Upper lobe of left lung (tissue), 6 donors: Measurements from ENCODE around the gene ABI1. TPM values are rescaled to one million over a fixed set of nuclear protein-coding genes. Genes with fewer than 3 reads are reported as not detected.

Experiments used
- ATAC-seq, 2 donors: fragments of 200-7000 bp; cut with Tn5 transposase; one replicate each; pipeline ENCODE4 v1.9.1; 2022; ENCODE audit warnings: mild to moderate bottlenecking in 2 of 2, moderate library complexity in 2 of 2; ENCODE audit not compliant: low FRiP score in 2 of 2
- DNase-seq, 2 donors: peaks; one replicate each; pipeline ENCODE4 v3.0.0-alpha.2; 2019 to 2020
- H3K27ac ChIP-seq, 4 donors: fragments of 200-600 bp; sonication (generic); one replicate each; pipeline ENCODE4 v1.5.1; 2016 to 2019
- H3K27me3 ChIP-seq, 4 donors: fragments of 200-600 bp; sonication (generic); one replicate each; pipeline ENCODE4 v1.5.1; 2017 to 2019
- H3K36me3 ChIP-seq, 4 donors: fragments of 200-600 bp; sonication (generic); one replicate each; pipeline ENCODE4 v1.5.1; 2016 to 2019
- H3K4me1 ChIP-seq, 4 donors: fragments of 200-600 bp; sonication (generic); one replicate each; pipeline ENCODE4 v1.5.1; 2018 to 2019
- H3K4me3 ChIP-seq, 4 donors: fragments of 200-600 bp; sonication (generic); one replicate each; pipeline ENCODE4 v1.5.1; 2017 to 2019; ENCODE audit warnings: mild to moderate bottlenecking in 2 of 4, moderate library complexity in 1 of 4
- H3K9me3 ChIP-seq, 4 donors: fragments of 200-600 bp; sonication (generic); one replicate each; pipeline ENCODE4 v1.5.1; 2018 to 2019
- EP300 ChIP-seq, 4 donors: sonication (generic); formaldehyde crosslinking; IDR thresholded peaks; one replicate each; pipeline ENCODE4 v1.5.1; 2017; ENCODE audit warnings: antibody characterized with exemption in 4 of 4, control low read depth in 2 of 4
- POLR2A ChIP-seq, 4 donors: fragments of 450-650 bp; IDR thresholded peaks; one replicate each; pipeline ENCODE4 v1.5.1; 2016 to 2017; ENCODE audit warnings: antibody characterized with exemption in 4 of 4, mild to moderate bottlenecking in 2 of 4
- POLR2AphosphoS5 ChIP-seq, 2 donors: sonication (generic); formaldehyde crosslinking; IDR thresholded peaks; one replicate each; pipeline ENCODE4 v1.5.1; 2017; ENCODE audit warnings: antibody characterized with exemption in 2 of 2
- WGBS, 2 donors: methylation state at CpG; one replicate each; pipeline ENCODE4 v1.1.5; 2017 to 2018; 5-methylcytosine and 5-hydroxymethylcytosine counted together
- total RNA-seq, 6 donors: library from RNA; depleted of rRNA in 4 of 6; stranded (reverse); fragments of >200 nt in 4 of 6; gene quantifications; one replicate each; pipeline versions ENCODE4 v1.1.0 to v1.2.1, GENCODE V29; 2016 to 2021
- TF ChIP-seq, protein P1 (sequence below), 6 experiments: fragments of 450-650 bp in 4 of 6; fragments of 200-600 bp in 2 of 6; sonication (generic) in 2 of 6; IDR thresholded peaks; one replicate each; pipeline ENCODE4 v1.5.1; 2016 to 2019; ENCODE audit warnings: antibody characterized with exemption in 6 of 6
- donor health status: DM: no; HTN: no; CAD: no; lungs with moderate emphysema.
- donor health status: DM: no; HTN: yes; CAD: no; lungs with severe emphysema.

The ABI1 gene
- total RNA-seq, 6 donors from 2014 or later, result 23.5 to 57.6 (median 48.6) TPM

GRCh38 chr10:26870766-26871165 lies 10.0 kb upstream of the ABI1 start:
- Histone ChIP-seq H3K27me3 (no peaks in the 10 kb centered on the region), H3K4me1 (no peaks in the 10 kb centered on the region), H3K36me3 (no peaks in the 10 kb centered on the region), H3K9me3 (no peaks in the 10 kb centered on the region), H3K27ac (no peak overlapping the region), H3K4me3 (no peak overlapping the region)
- no peak for TF ChIP-seq POLR2AphosphoS5 (IDR thresholded peaks at IDR 0.05)
- no peak for TF ChIP-seq POLR2A (IDR thresholded peaks at IDR 0.05)
- TF ChIP-seq EP300 (IDR thresholded peaks at IDR 0.05), result no peak
- TF ChIP-seq, protein P1, sequence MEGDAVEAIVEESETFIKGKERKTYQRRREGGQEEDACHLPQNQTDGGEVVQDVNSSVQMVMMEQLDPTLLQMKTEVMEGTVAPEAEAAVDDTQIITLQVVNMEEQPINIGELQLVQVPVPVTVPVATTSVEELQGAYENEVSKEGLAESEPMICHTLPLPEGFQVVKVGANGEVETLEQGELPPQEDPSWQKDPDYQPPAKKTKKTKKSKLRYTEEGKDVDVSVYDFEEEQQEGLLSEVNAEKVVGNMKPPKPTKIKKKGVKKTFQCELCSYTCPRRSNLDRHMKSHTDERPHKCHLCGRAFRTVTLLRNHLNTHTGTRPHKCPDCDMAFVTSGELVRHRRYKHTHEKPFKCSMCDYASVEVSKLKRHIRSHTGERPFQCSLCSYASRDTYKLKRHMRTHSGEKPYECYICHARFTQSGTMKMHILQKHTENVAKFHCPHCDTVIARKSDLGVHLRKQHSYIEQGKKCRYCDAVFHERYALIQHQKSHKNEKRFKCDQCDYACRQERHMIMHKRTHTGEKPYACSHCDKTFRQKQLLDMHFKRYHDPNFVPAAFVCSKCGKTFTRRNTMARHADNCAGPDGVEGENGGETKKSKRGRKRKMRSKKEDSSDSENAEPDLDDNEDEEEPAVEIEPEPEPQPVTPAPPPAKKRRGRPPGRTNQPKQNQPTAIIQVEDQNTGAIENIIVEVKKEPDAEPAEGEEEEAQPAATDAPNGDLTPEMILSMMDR (IDR thresholded peaks at IDR 0.05), result no peak
- no peak for ATAC-seq
- DNase-seq, result no peak
- WGBS, 2 donors, result 90 to 96% methylated on average over 1 of the region's 1 CpG

- 37 to 45% methylated on average over 8 of the region's 8 CpGs for WGBS, 2 donors
Measured at GRCh38 chr10:26869528-26869927, 8.8 kb upstream of the ABI1 start.

GRCh38 chr10:26863351-26864076 lies 2.8 kb upstream of the ABI1 start:
- no peak overlapping the region for H3K4me3 ChIP-seq
- no peaks in the 10 kb centered on the region for H3K27me3 ChIP-seq
- TF ChIP-seq EP300 (IDR thresholded peaks at IDR 0.05) (no peak), POLR2AphosphoS5 (IDR thresholded peaks at IDR 0.05) (no peak), POLR2A (IDR thresholded peaks at IDR 0.05) (no peak)
- TF ChIP-seq, protein P1 (IDR thresholded peaks at IDR 0.05), result no peak
- no peaks in the 10 kb centered on the region for H3K36me3 ChIP-seq
- H3K9me3 ChIP-seq, result no peaks in the 10 kb centered on the region
- peaks cover 5 to 15% (median 8%) of the 10 kb centered on the region in 4 donors for H3K4me1 ChIP-seq
- WGBS, 2 donors, result 69 to 73% methylated on average over 3 of the region's 3 CpGs
- no peak overlapping the region for H3K27ac ChIP-seq
- DNase-seq, result no peak
- ATAC-seq, result no peak

More at GRCh38 chr10:26869528-26869927, 8.8 kb upstream of the ABI1 start:
- no peaks in the 10 kb centered on the region for H3K27me3 ChIP-seq
- ATAC-seq, result peak in 1 of 2 donors; percentile 49
- DNase-seq, result no peak
- H3K9me3 ChIP-seq, result no peaks in the 10 kb centered on the region
- H3K36me3 ChIP-seq, result no peaks in the 10 kb centered on the region
- no peak overlapping the region for H3K27ac ChIP-seq
- no peaks in the 10 kb centered on the region for H3K4me1 ChIP-seq
- no peak overlapping the region for H3K4me3 ChIP-seq
- TF ChIP-seq POLR2A (IDR thresholded peaks at IDR 0.05), result no peak

DNA sequence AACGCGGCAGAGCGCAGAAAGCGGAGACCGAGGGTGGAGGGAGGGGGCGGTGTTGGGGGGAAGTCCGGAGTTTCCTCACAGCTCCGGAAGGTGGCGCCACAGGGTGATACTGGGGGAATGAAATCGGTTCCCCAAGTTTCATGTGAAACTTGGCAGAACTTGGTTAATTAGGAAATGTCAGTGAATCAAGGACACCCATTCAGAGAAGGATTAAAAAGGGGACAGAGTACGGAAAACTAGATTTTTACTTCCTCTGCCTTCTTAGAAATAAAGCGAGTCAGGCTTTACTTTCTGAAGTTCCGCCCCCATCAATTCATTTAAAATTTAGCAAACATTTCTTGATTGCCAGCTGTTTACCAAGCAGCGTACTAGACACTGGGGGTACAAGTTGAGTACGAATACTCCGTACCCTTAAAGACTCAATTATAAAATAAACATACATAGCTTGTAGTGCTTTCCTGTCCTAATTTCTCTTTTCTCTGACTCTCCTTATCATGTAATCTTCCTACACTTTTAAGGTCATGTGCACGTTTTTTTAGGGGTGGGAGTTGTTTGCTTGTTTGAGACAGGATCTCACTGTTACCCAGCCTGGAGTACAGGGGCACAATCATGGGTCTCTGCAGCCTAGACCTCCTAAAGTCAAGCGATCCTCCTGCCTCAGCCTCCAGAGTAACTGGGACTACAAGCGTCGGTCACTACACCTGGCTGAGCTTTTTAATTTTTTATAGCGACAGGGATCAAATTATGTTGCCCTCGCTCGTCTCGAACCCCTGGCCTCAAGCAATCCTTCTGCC lies 644 bp upstream of the ABI1 start:
- H3K27me3 ChIP-seq, result no peaks in the 10 kb centered on the region
- WGBS, 2 donors, result 35 to 40% methylated on average over 23 to 24 of the region's 24 CpGs
- DNase-seq, result no peak

GRCh38 chr10:26860102-26860442 lies 686 bp downstream of the ABI1 start:
- TF ChIP-seq, protein P1 (IDR thresholded peaks at IDR 0.05), result no peak
- no peak for TF ChIP-seq POLR2A (IDR thresholded peaks at IDR 0.05)
- peak in 1 of 2 donors; percentile 65 for TF ChIP-seq POLR2AphosphoS5 (IDR thresholded peaks at IDR 0.05)
- no peaks in the 10 kb centered on the region for H3K36me3 ChIP-seq
- no peaks in the 10 kb centered on the region for H3K27me3 ChIP-seq
- 0 to 1% methylated on average over 18 to 24 of the region's 24 CpGs for WGBS, 2 donors
- no peaks in the 10 kb centered on the region for H3K9me3 ChIP-seq
- peaks cover 24 to 35% (median 35%) of the 10 kb centered on the region in 4 donors for H3K4me1 ChIP-seq
- ATAC-seq (peak; percentile 65 to 86), DNase-seq (peak; percentile 73 to 93)
- peak overlapping the region; percentile 58 to 92 (median 74) for H3K4me3 ChIP-seq
- peak overlapping the region; percentile 96 to 98 (median 97) for H3K27ac ChIP-seq

More for the DNA sequence above, 644 bp upstream of the ABI1 start:
- no peaks in the 10 kb centered on the region for H3K36me3 ChIP-seq
- no peak for TF ChIP-seq EP300 (IDR thresholded peaks at IDR 0.05)
- TF ChIP-seq POLR2A (IDR thresholded peaks at IDR 0.05), result no peak
- TF ChIP-seq POLR2AphosphoS5 (IDR thresholded peaks at IDR 0.05), result no peak
- TF ChIP-seq, protein P1 (IDR thresholded peaks at IDR 0.05), result peak; percentile 11 to 85 (median 50)
- H3K4me3 ChIP-seq, result peak overlapping the region in 3 of 4 donors; percentile 6 to 92 (median 88)
- H3K9me3 ChIP-seq, result no peaks in the 10 kb centered on the region
- no peak for ATAC-seq
- peaks cover 18 to 28% (median 26%) of the 10 kb centered on the region in 4 donors for H3K4me1 ChIP-seq
- H3K27ac ChIP-seq, result peak overlapping the region in 2 of 4 donors; percentile 1 to 96
